Transverse colon (tissue), 4 donors: ENCODE results near the gene OTOR. TPM values are rescaled to one million over a fixed set of nuclear protein-coding genes. Genes with fewer than 3 reads are reported as not detected.

Experiments
- DNase-seq: peaks from one replicate; pipeline ENCODE4 v3.0.0-alpha.2; 2019
- H3K27ac ChIP-seq, 4 donors: fragments of 200-600 bp; sonication (generic); 2 replicates each; pipeline ENCODE4 v1.5.1; 2016 to 2018; ENCODE audit warnings: inconsistent platforms in 4 of 4
- H3K27me3 ChIP-seq: fragments of 200-600 bp; sonication (generic); 2 replicates; pipeline ENCODE4 v1.5.1; 2017; ENCODE audit warnings: inconsistent platforms
- H3K36me3 ChIP-seq, 4 donors: fragments of 200-600 bp; sonication (generic); 2 replicates each; pipeline ENCODE4 v1.5.1; 2017 to 2019; ENCODE audit warnings: inconsistent platforms in 4 of 4
- H3K4me1 ChIP-seq, 4 donors: fragments of 200-600 bp; sonication (generic); 2 replicates each; pipeline ENCODE4 v1.5.1; 2017 to 2020; ENCODE audit warnings: inconsistent platforms in 4 of 4
- H3K4me3 ChIP-seq, 4 donors: fragments of 200-600 bp; sonication (generic); 1 replicate in 1 of 4; 2 replicates in 3 of 4; pipeline versions ENCODE4 v1.5.1 to v1.6.1; 2017 to 2019; ENCODE audit warnings: inconsistent platforms in 4 of 4
- H3K9me3 ChIP-seq, 2 donors: fragments of 200-600 bp; sonication (generic); 2 replicates each; pipeline ENCODE4 v1.5.1; 2017 to 2019; ENCODE audit warnings: inconsistent platforms in 2 of 2
- EP300 ChIP-seq: sonication (generic); formaldehyde crosslinking; IDR thresholded peaks from one replicate; pipeline ENCODE4 v1.6.1; 2017; ENCODE audit warnings: antibody characterized with exemption, low read depth
- POLR2A ChIP-seq: fragments of 450-650 bp; IDR thresholded peaks from one replicate; pipeline ENCODE4 v1.6.1; 2016; ENCODE audit warnings: antibody characterized with exemption, mild to moderate bottlenecking, moderate library complexity
- POLR2AphosphoS5 ChIP-seq, 3 donors: sonication (generic); formaldehyde crosslinking; IDR thresholded peaks; one replicate each; pipeline ENCODE4 v1.6.1; 2016; ENCODE audit warnings: antibody characterized with exemption in 3 of 3
- WGBS, 2 donors: methylation state at CpG; one replicate each; pipeline ENCODE4 v1.1.5; 2018; ENCODE audit warnings: low coverage in 1 of 2; 5-methylcytosine and 5-hydroxymethylcytosine counted together
- in situ Hi-C, 4 donors: fragments of 200-750 bp; cut with MboI; loops; one replicate each; pipeline versions ENCODE4 v1.15.0 to v1.15.1; 2017; ENCODE audit warnings: low sequenced_read_pairs in 3 of 4, low pct_ligation_motif_present in 1 of 4, low pct_unique_long_range_greater_than_20kb in 1 of 4
- intact Hi-C: fragments of 100-400 bp; cut with DNase I; formaldehyde crosslinking; loops from one replicate; pipeline ENCODE4 v1.15.1; 2023; ENCODE audit warnings: low total_unique reads
- total RNA-seq, 4 donors: library from RNA; depleted of rRNA; stranded (reverse); fragments of >200 nt; gene quantifications; one replicate each; pipeline ENCODE4 v1.1.0, GENCODE V29; 2016
- TF ChIP-seq, protein P1 (sequence below), 5 experiments: fragments of 200-600 bp in 3 of 5; fragments of 450-650 bp in 2 of 5; sonication (generic) in 3 of 5; IDR thresholded peaks; 1 replicate in 2 of 5; 2 replicates in 3 of 5; pipeline ENCODE4 v1.5.1; 2016 to 2017; ENCODE audit warnings: antibody characterized with exemption in 5 of 5, inconsistent platforms in 3 of 5, mild to moderate bottlenecking in 2 of 5, moderate library complexity in 1 of 5

Gene OTOR
- total RNA-seq, 4 donors from 2014 or later = not detected

GRCh38 chr20:16758454-16759180 is 10.5 kb downstream of the OTOR start:
- intact Hi-C loops = no loop called here
- Histone ChIP-seq H3K9me3 (no peaks in the 10 kb centered on the region), H3K27ac (no peak overlapping the region), H3K36me3 (no peaks in the 10 kb centered on the region), H3K27me3 (no peaks in the 10 kb centered on the region), H3K4me1 (peaks cover 0 to 4% (median 1%) of the 10 kb centered on the region in 4 donors), H3K4me3 (no peak overlapping the region)
- no peak for DNase-seq
- TF ChIP-seq, protein P1, sequence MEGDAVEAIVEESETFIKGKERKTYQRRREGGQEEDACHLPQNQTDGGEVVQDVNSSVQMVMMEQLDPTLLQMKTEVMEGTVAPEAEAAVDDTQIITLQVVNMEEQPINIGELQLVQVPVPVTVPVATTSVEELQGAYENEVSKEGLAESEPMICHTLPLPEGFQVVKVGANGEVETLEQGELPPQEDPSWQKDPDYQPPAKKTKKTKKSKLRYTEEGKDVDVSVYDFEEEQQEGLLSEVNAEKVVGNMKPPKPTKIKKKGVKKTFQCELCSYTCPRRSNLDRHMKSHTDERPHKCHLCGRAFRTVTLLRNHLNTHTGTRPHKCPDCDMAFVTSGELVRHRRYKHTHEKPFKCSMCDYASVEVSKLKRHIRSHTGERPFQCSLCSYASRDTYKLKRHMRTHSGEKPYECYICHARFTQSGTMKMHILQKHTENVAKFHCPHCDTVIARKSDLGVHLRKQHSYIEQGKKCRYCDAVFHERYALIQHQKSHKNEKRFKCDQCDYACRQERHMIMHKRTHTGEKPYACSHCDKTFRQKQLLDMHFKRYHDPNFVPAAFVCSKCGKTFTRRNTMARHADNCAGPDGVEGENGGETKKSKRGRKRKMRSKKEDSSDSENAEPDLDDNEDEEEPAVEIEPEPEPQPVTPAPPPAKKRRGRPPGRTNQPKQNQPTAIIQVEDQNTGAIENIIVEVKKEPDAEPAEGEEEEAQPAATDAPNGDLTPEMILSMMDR (IDR thresholded peaks at IDR 0.05) = no peak
- TF ChIP-seq EP300 (no peak), POLR2AphosphoS5 (IDR thresholded peaks at IDR 0.05) (no peak), POLR2A (no peak)
- in situ Hi-C loops = loop anchor here in 3 of 4 donors (25.0 kb wide), 2 partner anchors 246 to 1046 kb away; no protein-coding TSS in a partner anchor
- 30 to 44% methylated on average over 2 of the region's 2 CpGs for WGBS, 2 donors

GRCh38 chr20:16759181-16759563 is 11.0 kb downstream of the OTOR start:
- Histone ChIP-seq H3K27ac (no peak overlapping the region), H3K9me3 (no peaks in the 10 kb centered on the region), H3K36me3 (no peaks in the 10 kb centered on the region), H3K4me1 (peaks cover 0 to 4% (median 1%) of the 10 kb centered on the region in 4 donors), H3K4me3 (no peak overlapping the region), H3K27me3 (no peaks in the 10 kb centered on the region)
- no peak for DNase-seq
- in situ Hi-C loops (loop anchor here in 3 of 4 donors (25.0 kb wide), 2 partner anchors 247 to 1047 kb away; no protein-coding TSS in a partner anchor), intact Hi-C loops (no loop called here)
- 60 to 91% methylated on average over 1 of the region's 1 CpG for WGBS, 2 donors
- TF ChIP-seq EP300 = no peak
- TF ChIP-seq, protein P1 (IDR thresholded peaks at IDR 0.05) = no peak
- TF ChIP-seq POLR2A = no peak
- no peak for TF ChIP-seq POLR2AphosphoS5 (IDR thresholded peaks at IDR 0.05)

GRCh38 chr20:16760431-16761304 is 12.5 kb downstream of the OTOR start:
- Histone ChIP-seq H3K4me1 (peaks cover 0 to 4% (median 1%) of the 10 kb centered on the region in 4 donors), H3K9me3 (no peaks in the 10 kb centered on the region), H3K27me3 (peaks cover under 1% of the 10 kb centered on the region), H3K27ac (no peak overlapping the region), H3K36me3 (no peaks in the 10 kb centered on the region), H3K4me3 (no peak overlapping the region)
- in situ Hi-C loops = loop anchor here in 3 of 4 donors (25.0 kb wide), 2 partner anchors 248 to 1048 kb away; no protein-coding TSS in a partner anchor
- DNase-seq = no peak
- TF ChIP-seq, protein P1 (IDR thresholded peaks at IDR 0.05) = no peak
- TF ChIP-seq POLR2AphosphoS5 (IDR thresholded peaks at IDR 0.05) (no peak), EP300 (no peak), POLR2A (no peak)
- intact Hi-C loops = no loop called here
- 56 to 61% methylated on average over 10 to 11 of the region's 11 CpGs for WGBS, 2 donors

GRCh38 chr20:16761305-16761829 is 13.2 kb downstream of the OTOR start:
- intact Hi-C loops (no loop called here), in situ Hi-C loops (loop anchor here in 3 of 4 donors (25.0 kb wide), 2 partner anchors 249 to 1049 kb away; no protein-coding TSS in a partner anchor)
- H3K27ac ChIP-seq = no peak overlapping the region
- no peak for TF ChIP-seq EP300
- TF ChIP-seq, protein P1 (IDR thresholded peaks at IDR 0.05) = peak; percentile 58 to 76 (median 66)
- H3K9me3 ChIP-seq = no peaks in the 10 kb centered on the region
- H3K4me3 ChIP-seq = no peak overlapping the region
- DNase-seq = peak; percentile 36
- peaks cover 4% of the 10 kb centered on the region for H3K27me3 ChIP-seq
- WGBS, 2 donors = 0% methylated on average over 1 to 3 of the region's 3 CpGs
- H3K4me1 ChIP-seq = peaks cover 0 to 4% (median 1%) of the 10 kb centered on the region in 4 donors
- H3K36me3 ChIP-seq = no peaks in the 10 kb centered on the region
